HCT116 (cell line): ENCODE data around the gene USP16. TPM values are rescaled to one million over a fixed set of nuclear protein-coding genes. Genes with fewer than 3 reads are reported as not detected.
A peak's percentile ranks its signal among the peaks of the same experiment; 100 is the strongest.

Experiments
- ATAC-seq: fragments of 200-7000 bp; cut with Tn5 transposase; 2 replicates; pipeline ENCODE4 v1.9.1; 2020; ENCODE audit warnings: mild to moderate bottlenecking, moderate library complexity
- Bru-seq: library from RNA; stranded (reverse); fragments of 400-500 nt; gene quantifications from one replicate; lab custom pipeline; 2021; lab: Mats Ljungman, UMichigan
- BruChase-seq, 2 experiments: library from RNA; stranded (reverse); fragments of 400-500 nt; gene quantifications; one replicate each; lab custom pipeline; 2021; lab: Mats Ljungman, UMichigan
- BruUV-seq: library from RNA; stranded (reverse); fragments of 400-500 nt; replicated peaks from 2 replicates; lab custom pipeline; 2021; lab: Mats Ljungman, UMichigan
- CTCF ChIA-PET: fragments of 300-600 bp; sonication (Branson Sonifier 250); formaldehyde crosslinking; loops from one replicate; lab custom pipeline; 2021; ENCODE audit warnings: antibody characterized with exemption; lab: Charles Lee
- POLR2A ChIA-PET: fragments of 300-600, 350-600 bp; sonication (Branson Sonifier 250); formaldehyde crosslinking; loops from one replicate; lab custom pipeline; 2021; ENCODE audit warnings: antibody characterized with exemption; lab: Charles Lee
- RAD21 ChIA-PET, 2 experiments: fragments of 300-600 bp; sonication (Branson Sonifier 250); formaldehyde crosslinking; loops; one replicate each; lab custom pipeline; 2023; ENCODE audit warnings: low total read pairs in 2 of 2; ENCODE audit not compliant: uncharacterized antibody in 2 of 2, unreplicated experiment in 2 of 2, low non-redundant PET in 1 of 2; lab: Charles Lee
- DNase-seq: peaks from one replicate; pipeline ENCODE4 v3.0.0-alpha.2; 2010; ENCODE audit warnings: low read depth, low spot score
- H2AFZ ChIP-seq: fragments of 200-600 bp; shearing (Covaris generic), sonication (generic); 2 replicates; pipeline ENCODE4 v1.6.1; 2017; ENCODE audit warnings: low read depth, mixed run types, mixed read lengths, antibody characterized with exemption, low read length; ENCODE audit not compliant: poor library complexity, severe bottlenecking
- H3K27ac ChIP-seq: 2 replicates; pipeline ENCODE4 v1.5.1; 2012; ENCODE audit warnings: low read depth, low read length
- H3K27me3 ChIP-seq: fragments of 200-600 bp; sonication (generic); 2 replicates; pipeline ENCODE4 v1.6.1; 2016; ENCODE audit warnings: mixed run types, low read length, mixed read lengths; ENCODE audit not compliant: insufficient read depth
- H3K36me3 ChIP-seq, 2 experiments: fragments of 200-500 bp in 1 of 2; fragments of 200-600 bp in 1 of 2; sonication (Bioruptor generic) in 1 of 2; sonication (generic) in 1 of 2; 2 replicates each; pipeline versions ENCODE4 v1.5.1 to v1.6.1; 2014 to 2016; ENCODE audit warnings: low read length in 2 of 2, inconsistent platforms in 1 of 2, mixed read lengths in 1 of 2, mixed run types in 1 of 2; ENCODE audit not compliant: insufficient read depth in 2 of 2, control insufficient read depth in 1 of 2
- H3K4me1 ChIP-seq, 2 experiments: fragments of 200-600 bp in 1 of 2; sonication (generic) in 1 of 2; 2 replicates each; pipeline versions ENCODE4 v1.5.1 to v1.6.1; 2012 to 2017; ENCODE audit warnings: low read length in 2 of 2, inconsistent platforms in 1 of 2, mild to moderate bottlenecking in 1 of 2, mixed read lengths in 1 of 2, mixed run types in 1 of 2, moderate library complexity in 1 of 2; ENCODE audit not compliant: insufficient read depth in 2 of 2, control insufficient read depth in 1 of 2
- H3K4me2 ChIP-seq: fragments of 200-600 bp; sonication (generic); 2 replicates; pipeline ENCODE4 v1.6.1; 2017; ENCODE audit warnings: mixed run types, low read length, mixed read lengths
- H3K4me3 ChIP-seq, 2 experiments: fragments of 200-600 bp in 1 of 2; sonication (generic) in 1 of 2; replicated peaks in 1 of 2; 2 replicates each; pipeline ENCODE4 v1.5.1; 2011 to 2016; ENCODE audit warnings: low read length in 2 of 2, control low read depth in 1 of 2, low read depth in 1 of 2, mild to moderate bottlenecking in 1 of 2, mixed read lengths in 1 of 2, mixed run types in 1 of 2
- H3K79me2 ChIP-seq: fragments of 200-600 bp; sonication (generic); 2 replicates; pipeline ENCODE4 v1.6.1; 2017; ENCODE audit warnings: mild to moderate bottlenecking, mixed run types, low read length, moderate library complexity, mixed read lengths; ENCODE audit not compliant: insufficient read depth
- H3K9ac ChIP-seq: fragments of 200-600 bp; sonication (generic); 2 replicates; pipeline ENCODE4 v1.6.1; 2016; ENCODE audit warnings: low read length, mixed read lengths
- H3K9me2 ChIP-seq: fragments of 200-600 bp; sonication (generic), shearing (Covaris generic); 2 replicates; pipeline ENCODE4 v1.6.1; 2017; ENCODE audit warnings: mixed run types, mild to moderate bottlenecking, moderate library complexity; ENCODE audit not compliant: insufficient read depth
- H3K9me3 ChIP-seq, 2 experiments: fragments of 200-500 bp in 1 of 2; fragments of 200-600 bp in 1 of 2; sonication (Bioruptor generic) in 1 of 2; sonication (generic) in 1 of 2; 2 replicates each; pipeline ENCODE4 v1.6.1; 2014 to 2017; ENCODE audit warnings: low read length in 2 of 2, mixed read lengths in 2 of 2, inconsistent platforms in 1 of 2, low read depth in 1 of 2, mild to moderate bottlenecking in 1 of 2, mixed run types in 1 of 2, moderate library complexity in 1 of 2; ENCODE audit not compliant: control insufficient read depth in 1 of 2, insufficient read depth in 1 of 2
- H4K20me1 ChIP-seq: fragments of 200-600 bp; sonication (generic), shearing (Covaris generic); 2 replicates; pipeline ENCODE4 v1.6.1; 2017; ENCODE audit warnings: mixed run types, mild to moderate bottlenecking, moderate library complexity; ENCODE audit not compliant: insufficient read depth
- CEBPB ChIP-seq: IDR thresholded peaks from 2 replicates; pipeline ENCODE4 v1.6.1; 2012; ENCODE audit warnings: low read depth
- EZH2phosphoT487 ChIP-seq: fragments of 200-600 bp; IDR thresholded peaks from 2 replicates; pipeline ENCODE4 v1.6.1; 2018; ENCODE audit warnings: antibody characterized with exemption, borderline replicate concordance
- POLR2A ChIP-seq: IDR thresholded peaks from 2 replicates; pipeline ENCODE4 v1.7.0; 2011; ENCODE audit warnings: borderline replicate concordance; ENCODE audit not compliant: insufficient read depth, insufficient read length; ENCODE audit errors: extremely low read depth
- POLR2AphosphoS5 ChIP-seq: IDR thresholded peaks from 2 replicates; pipeline ENCODE4 v1.6.1; 2011; ENCODE audit warnings: mild to moderate bottlenecking, low read depth, low read length, moderate library complexity
- TCF7L2 ChIP-seq: IDR thresholded peaks from 2 replicates; pipeline ENCODE4 v1.7.0; 2011; ENCODE audit warnings: borderline replicate concordance, inconsistent platforms; ENCODE audit not compliant: insufficient read depth, insufficient read length; ENCODE audit errors: extremely low read depth
- YY1 ChIP-seq: IDR thresholded peaks from 2 replicates; pipeline ENCODE4 v1.6.1; 2011; ENCODE audit warnings: low read length, low read depth, moderate library complexity, mild to moderate bottlenecking; ENCODE audit not compliant: insufficient replicate concordance; ENCODE audit errors: extremely low read depth
- ZFX ChIP-seq: fragments of 450-650 bp; IDR thresholded peaks from 2 replicates; pipeline ENCODE4 v1.6.1; 2017
- intact Hi-C: fragments of 100-400 bp; cut with micrococcal nuclease; formaldehyde crosslinking; loops from 2 replicates; pipeline ENCODE4 v1.10.0; 2022
- long read RNA-seq: library from polyadenylated mRNA; unstranded; transcript quantifications from one replicate; pipeline ENCODE4 v2.0.0, GENCODE V29; 2021; ENCODE audit not compliant: unreplicated experiment
- polyA plus RNA-seq: library from polyadenylated mRNA; unstranded; fragments of >200 nt; gene quantifications from 2 replicates; pipeline ENCODE4 v1.2.1, GENCODE V29; 2012; ENCODE audit warnings: missing spikeins
- total RNA-seq: library from RNA; stranded (reverse); gene quantifications from one replicate; pipeline ENCODE4 v1.2.1, GENCODE V29; 2021; ENCODE audit not compliant: unreplicated experiment
- TF ChIP-seq, protein P1 (sequence below): IDR thresholded peaks from 2 replicates; pipeline ENCODE4 v1.6.1; 2012
- TF ChIP-seq, protein P2 (sequence below): IDR thresholded peaks from 2 replicates; pipeline ENCODE4 v1.6.1; 2012; ENCODE audit warnings: low read depth
- TF ChIP-seq, protein P3 (sequence below), 3 experiments: fragments of 200-600 bp in 1 of 3; sonication (generic) in 1 of 3; IDR thresholded peaks in 2 of 3; conservative IDR thresholded peaks in 1 of 3; 2 replicates each; pipeline ENCODE4 v1.5.1; 2012 to 2017; ENCODE audit warnings: low read depth in 2 of 3, low read length in 2 of 3, antibody characterized with exemption in 1 of 3, borderline replicate concordance in 1 of 3, control low read depth in 1 of 3, mild to moderate bottlenecking in 1 of 3, mixed read lengths in 1 of 3, mixed run types in 1 of 3, moderate library complexity in 1 of 3; ENCODE audit not compliant: insufficient read depth in 1 of 3

Gene USP16
- 35.9 TPM for total RNA-seq
- 12.6 and 19.0 TPM in 2 replicates for polyA plus RNA-seq
- percentile 92 among the genes with signal in this experiment for Bru-seq, nascent RNA
- percentile 95 among the genes with signal in this experiment for BruChase-seq, experiment 1, labeled RNA remaining after a 6-hour chase
- BruChase-seq, experiment 2, labeled RNA remaining after a 2-hour chase, result percentile 92 among the genes with signal in this experiment
- long read RNA-seq, transcript USP16-203 (18 exons, 2,960 nt), result major isoform, 6 of 29 reads
- long read RNA-seq, transcript USP16-204 (18 exons, 2,963 nt), result minor isoform, 5 of 29 reads
- long read RNA-seq, partial matches to known transcripts, result 10 of 29 reads
- long read RNA-seq, other reads (novel, unspliced or antisense), result 5 of 29 reads

DNA sequence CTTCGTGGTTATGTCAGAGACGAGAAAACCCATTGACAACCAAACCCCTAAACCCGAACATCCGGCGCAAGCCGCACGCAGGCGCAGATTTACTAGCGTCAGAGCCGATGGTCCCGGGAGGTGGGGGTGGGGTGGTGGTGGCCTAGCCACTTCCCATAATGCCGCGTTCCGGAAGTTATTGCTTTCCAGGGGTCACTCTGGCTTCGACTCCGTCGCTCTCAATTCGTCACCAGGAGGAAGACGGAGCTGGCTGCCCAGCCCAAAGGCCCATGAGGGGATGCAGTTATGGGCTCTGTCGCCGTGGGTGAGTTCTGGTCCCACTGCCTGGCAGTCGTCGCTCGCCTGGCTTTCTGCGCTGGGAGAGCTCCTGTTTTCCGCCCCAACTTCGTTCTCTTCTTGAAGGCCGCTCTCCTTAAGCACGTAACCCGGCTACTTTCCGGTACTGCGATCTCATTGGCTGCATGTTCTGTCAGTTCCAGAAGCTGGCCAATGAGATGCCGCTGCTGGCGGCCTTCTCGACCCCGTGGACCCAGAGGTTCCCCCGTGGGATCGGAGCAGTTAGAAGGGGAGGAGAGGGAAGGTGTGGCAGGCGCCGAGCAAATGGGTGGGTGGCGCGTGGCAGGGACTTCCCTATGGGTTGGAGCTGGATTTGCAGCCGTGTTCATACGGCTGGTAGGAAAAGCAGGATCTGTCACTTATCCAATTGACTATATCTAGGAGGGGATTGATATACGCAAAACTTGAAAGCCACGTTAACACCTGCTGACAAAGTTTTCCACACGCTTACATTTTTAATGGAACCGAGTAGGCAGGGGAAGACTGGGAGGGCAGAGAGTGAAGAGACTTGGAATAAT is at the start of gene USP16:
Gene USP16 (plus strand): TSS at position 195 of the 854 bp plus-strand sequence. CDS start 3,246 bp downstream, outside the sequence.
- TF ChIP-seq, protein P1, sequence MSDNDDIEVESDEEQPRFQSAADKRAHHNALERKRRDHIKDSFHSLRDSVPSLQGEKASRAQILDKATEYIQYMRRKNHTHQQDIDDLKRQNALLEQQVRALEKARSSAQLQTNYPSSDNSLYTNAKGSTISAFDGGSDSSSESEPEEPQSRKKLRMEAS, result no peak
- peak; percentile 74 for TF ChIP-seq ZFX
- no peak for TF ChIP-seq TCF7L2
- TF ChIP-seq YY1, result peak; percentile 9
- TF ChIP-seq POLR2A, result peak; percentile 62
- TF ChIP-seq, protein P2, sequence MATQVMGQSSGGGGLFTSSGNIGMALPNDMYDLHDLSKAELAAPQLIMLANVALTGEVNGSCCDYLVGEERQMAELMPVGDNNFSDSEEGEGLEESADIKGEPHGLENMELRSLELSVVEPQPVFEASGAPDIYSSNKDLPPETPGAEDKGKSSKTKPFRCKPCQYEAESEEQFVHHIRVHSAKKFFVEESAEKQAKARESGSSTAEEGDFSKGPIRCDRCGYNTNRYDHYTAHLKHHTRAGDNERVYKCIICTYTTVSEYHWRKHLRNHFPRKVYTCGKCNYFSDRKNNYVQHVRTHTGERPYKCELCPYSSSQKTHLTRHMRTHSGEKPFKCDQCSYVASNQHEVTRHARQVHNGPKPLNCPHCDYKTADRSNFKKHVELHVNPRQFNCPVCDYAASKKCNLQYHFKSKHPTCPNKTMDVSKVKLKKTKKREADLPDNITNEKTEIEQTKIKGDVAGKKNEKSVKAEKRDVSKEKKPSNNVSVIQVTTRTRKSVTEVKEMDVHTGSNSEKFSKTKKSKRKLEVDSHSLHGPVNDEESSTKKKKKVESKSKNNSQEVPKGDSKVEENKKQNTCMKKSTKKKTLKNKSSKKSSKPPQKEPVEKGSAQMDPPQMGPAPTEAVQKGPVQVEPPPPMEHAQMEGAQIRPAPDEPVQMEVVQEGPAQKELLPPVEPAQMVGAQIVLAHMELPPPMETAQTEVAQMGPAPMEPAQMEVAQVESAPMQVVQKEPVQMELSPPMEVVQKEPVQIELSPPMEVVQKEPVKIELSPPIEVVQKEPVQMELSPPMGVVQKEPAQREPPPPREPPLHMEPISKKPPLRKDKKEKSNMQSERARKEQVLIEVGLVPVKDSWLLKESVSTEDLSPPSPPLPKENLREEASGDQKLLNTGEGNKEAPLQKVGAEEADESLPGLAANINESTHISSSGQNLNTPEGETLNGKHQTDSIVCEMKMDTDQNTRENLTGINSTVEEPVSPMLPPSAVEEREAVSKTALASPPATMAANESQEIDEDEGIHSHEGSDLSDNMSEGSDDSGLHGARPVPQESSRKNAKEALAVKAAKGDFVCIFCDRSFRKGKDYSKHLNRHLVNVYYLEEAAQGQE, result no peak
- TF ChIP-seq, protein P3, sequence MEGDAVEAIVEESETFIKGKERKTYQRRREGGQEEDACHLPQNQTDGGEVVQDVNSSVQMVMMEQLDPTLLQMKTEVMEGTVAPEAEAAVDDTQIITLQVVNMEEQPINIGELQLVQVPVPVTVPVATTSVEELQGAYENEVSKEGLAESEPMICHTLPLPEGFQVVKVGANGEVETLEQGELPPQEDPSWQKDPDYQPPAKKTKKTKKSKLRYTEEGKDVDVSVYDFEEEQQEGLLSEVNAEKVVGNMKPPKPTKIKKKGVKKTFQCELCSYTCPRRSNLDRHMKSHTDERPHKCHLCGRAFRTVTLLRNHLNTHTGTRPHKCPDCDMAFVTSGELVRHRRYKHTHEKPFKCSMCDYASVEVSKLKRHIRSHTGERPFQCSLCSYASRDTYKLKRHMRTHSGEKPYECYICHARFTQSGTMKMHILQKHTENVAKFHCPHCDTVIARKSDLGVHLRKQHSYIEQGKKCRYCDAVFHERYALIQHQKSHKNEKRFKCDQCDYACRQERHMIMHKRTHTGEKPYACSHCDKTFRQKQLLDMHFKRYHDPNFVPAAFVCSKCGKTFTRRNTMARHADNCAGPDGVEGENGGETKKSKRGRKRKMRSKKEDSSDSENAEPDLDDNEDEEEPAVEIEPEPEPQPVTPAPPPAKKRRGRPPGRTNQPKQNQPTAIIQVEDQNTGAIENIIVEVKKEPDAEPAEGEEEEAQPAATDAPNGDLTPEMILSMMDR (IDR thresholded peaks at IDR 0.05 in 2 of 3, conservative IDR thresholded peaks at IDR 0.05 in 1 of 3; ENCODE audit: borderline replicate concordance in 1 of 3, insufficient read depth in 1 of 3, low read depth in 2 of 3, low read length in 2 of 3), result 0 out of 6 replicates have a peak, but pooled peaks of 1 of the 3 experiments have one; percentile 10
- no peak for TF ChIP-seq CEBPB
- no peak for TF ChIP-seq EZH2phosphoT487
- TF ChIP-seq POLR2AphosphoS5, result peak; percentile 67
- POLR2A ChIA-PET, result interaction anchor here (0.6 to 4.1 kb wide), 12 partner anchors 9 to 423 kb away, joined by 3 to 39 read pairs (median 5); partner anchors contain the start of genes CCT8 and LTN1
- ATAC-seq, result peak; percentile 97
- H3K27me3 ChIP-seq, result no peaks in the 10 kb centered on the region
- H3K36me3 ChIP-seq, result no peaks in the 10 kb centered on the region; a peak in 2 of 4 replicates
- no peaks in the 10 kb centered on the region for H3K9me2 ChIP-seq
- peak; percentile 98 for DNase-seq
- intact Hi-C loops, result loop anchor here (1.0 to 2.0 kb wide), 3 partner anchors 22 to 49 kb away; partner anchors contain the start of genes CCT8 and LTN1
- H3K4me3 ChIP-seq, result peak within 1 kb of the TSS; percentile 66 to 67
- H3K27ac ChIP-seq, result peak within 1 kb of the TSS; percentile 78
- H3K9ac ChIP-seq, result peak within 1 kb of the TSS; percentile 82
- peaks cover 50% of the 10 kb centered on the region for H3K79me2 ChIP-seq
- no peaks in the 10 kb centered on the region for H4K20me1 ChIP-seq
- H3K9me3 ChIP-seq, result no peaks in the 10 kb centered on the region
- RAD21 ChIA-PET, result interaction anchor here in 1 of 2 experiments (1.3 kb wide), 1 partner anchor 22 kb away, joined by 4 read pairs; no protein-coding TSS in a partner anchor
- CTCF ChIA-PET, result no interaction called here
- peaks cover 5 to 36% of the 10 kb centered on the region in 2 experiments; a peak in 3 of 4 replicates for H3K4me1 ChIP-seq
- no peak within 1 kb of the TSS for H2AFZ ChIP-seq
- peak within 1 kb of the TSS; percentile 84 for H3K4me2 ChIP-seq
- no TSS peak for BruUV-seq
